AG08395 (cell line): ENCODE data around the gene OR10A3.

Source experiments
- DNase-seq: peaks from one replicate; pipeline ENCODE4 v3.0.0; 2012; ENCODE audit warnings: mixed read lengths, low spot score

Gene OR10A3

DNA sequence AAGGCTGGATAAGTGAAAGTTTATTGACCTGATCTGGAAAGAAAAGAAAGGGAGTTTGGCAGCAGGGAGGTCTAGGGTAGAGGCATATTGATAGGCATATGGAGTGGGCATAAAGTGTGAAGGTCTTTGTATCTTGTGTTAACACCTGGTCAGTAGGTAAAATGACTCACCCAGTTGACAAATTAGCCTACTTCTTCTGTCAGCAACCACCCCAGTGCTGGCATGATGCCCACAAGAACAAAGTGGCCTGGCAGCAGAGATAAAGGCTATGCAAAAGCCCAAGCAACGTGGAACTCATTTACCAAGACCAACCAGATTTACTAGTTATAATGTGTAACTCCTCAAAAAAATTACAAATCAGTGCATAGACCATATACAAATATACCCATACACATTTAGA, 4.9 kb downstream of the OR10A3 start:
- DNase-seq: no peak

DNA sequence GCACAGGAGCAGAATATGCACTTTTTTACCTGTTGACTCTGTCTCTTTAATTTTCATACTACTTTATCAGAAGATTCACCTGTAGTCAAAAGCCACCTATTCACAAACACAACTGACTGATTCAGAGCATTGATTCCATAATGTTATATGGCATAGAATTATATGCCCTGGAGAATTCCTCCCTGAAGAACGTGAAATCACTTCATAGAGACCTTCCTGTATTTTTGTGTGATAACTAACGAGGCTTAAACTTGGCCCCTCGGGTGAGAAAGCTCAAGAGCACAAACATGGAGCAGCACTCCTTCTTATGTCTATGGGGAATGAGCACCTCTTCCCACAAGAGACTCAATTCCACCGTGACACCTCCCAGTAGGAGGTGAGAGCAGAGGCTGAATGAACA, 10.3 kb downstream of the OR10A3 start, which contains the start of gene OR10A6:
TSS of gene OR10A6 (minus strand) at position 101 of the 400 bp plus-strand sequence. CDS start 2,606 bp downstream, outside the sequence.
- DNase-seq: no peak

DNA sequence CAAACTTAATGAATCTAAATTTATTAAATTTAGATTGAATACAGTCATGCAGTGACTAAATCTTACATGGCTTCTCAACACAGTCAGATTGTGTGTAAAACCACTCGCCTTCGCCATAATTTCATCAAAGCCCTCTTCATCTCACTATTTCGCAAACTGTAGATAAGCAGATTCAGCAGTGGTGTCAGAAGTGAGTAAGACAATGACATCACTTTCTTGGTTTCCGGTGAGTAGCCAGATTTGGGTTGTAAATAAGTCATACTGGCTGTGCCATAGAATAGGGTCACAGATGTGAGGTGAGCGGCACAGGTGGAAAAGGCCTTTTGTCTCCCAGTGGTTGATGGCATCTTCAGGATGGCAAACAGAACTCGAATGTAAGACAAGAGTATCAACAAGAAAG, 13.9 kb downstream of the OR10A3 start:
- no peak for DNase-seq

DNA sequence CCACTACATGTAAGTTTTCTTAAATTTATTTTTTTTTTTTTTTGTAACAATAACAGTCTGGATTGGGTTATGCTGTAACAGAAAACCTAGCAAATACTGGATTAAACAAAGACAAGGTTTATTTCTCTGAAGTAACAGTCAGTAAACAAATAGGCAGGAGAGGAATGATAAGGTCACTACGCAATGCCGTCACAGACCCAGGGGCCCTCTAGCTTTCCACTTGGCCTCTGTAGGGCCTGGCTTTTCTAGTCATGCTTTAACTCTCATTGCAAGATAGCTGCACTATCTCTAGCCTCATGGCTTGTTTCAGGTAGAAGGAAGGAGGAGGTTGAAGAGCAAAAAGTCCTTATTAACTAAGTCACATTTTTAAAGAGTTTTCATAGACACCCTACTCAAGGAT, 17.0 kb downstream of the OR10A3 start:
- no peak for DNase-seq

DNA sequence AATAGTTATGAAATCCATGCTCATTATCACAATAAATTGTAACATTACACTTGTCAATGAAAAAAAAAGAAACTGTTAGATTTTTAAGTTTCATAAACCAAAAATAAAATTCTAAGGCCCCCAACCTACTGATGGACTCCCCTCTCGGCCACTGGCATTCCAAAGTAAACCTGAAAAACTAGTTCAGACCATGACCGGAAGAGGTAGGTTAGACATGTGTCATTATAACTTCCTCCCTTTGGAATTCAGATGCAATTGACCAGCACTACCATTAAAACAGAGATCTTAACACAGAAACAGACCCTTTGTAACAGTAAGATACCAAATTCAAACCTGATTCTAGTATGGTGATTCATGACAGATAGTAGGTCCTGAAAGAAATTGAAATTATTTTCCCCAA, 23.4 kb downstream of the OR10A3 start:
- DNase-seq: no peak

DNA sequence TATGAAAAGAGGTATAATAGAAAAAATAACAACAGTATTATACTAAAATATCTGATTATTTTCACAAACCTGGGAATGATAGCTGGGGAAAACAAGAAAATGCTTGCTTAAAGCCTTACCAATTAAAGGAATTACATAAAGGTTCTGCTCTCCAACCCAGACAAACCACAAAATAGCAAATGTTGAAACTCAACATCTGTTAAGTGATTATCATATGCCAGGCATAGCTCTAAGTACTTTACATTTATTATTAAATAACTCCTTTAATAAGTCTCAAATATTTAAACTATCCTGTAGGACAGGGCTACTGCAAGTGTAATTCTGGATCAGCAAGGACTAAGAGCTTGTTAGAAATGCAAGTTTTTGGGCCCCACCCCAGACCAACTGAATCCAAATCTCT, 30.5 kb downstream of the OR10A3 start:
- DNase-seq: no peak

DNA sequence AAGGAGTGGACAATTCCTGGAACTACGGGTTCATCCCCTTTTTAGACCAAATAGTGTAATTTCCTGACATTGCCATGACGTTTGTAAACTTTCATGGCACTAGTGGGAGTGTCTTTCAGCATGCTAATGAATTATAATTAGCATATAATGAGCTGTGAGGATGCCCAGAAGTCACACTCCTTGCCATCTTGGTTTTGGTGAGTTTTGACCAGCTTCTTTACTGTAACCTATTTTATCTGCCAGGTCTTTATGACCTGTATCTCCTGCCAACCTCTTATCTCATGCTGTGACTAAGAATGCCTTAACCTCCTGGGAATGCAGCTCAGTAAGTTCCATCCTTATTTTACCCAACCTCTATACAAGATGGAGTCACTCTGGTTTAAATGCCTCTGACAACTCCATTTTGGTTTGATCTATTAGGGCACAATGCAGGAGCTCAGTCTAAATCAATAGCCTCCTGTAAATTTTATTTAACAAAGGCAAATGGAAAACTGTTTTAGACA, 31.2 kb downstream of the OR10A3 start:
- DNase-seq: no peak

DNA sequence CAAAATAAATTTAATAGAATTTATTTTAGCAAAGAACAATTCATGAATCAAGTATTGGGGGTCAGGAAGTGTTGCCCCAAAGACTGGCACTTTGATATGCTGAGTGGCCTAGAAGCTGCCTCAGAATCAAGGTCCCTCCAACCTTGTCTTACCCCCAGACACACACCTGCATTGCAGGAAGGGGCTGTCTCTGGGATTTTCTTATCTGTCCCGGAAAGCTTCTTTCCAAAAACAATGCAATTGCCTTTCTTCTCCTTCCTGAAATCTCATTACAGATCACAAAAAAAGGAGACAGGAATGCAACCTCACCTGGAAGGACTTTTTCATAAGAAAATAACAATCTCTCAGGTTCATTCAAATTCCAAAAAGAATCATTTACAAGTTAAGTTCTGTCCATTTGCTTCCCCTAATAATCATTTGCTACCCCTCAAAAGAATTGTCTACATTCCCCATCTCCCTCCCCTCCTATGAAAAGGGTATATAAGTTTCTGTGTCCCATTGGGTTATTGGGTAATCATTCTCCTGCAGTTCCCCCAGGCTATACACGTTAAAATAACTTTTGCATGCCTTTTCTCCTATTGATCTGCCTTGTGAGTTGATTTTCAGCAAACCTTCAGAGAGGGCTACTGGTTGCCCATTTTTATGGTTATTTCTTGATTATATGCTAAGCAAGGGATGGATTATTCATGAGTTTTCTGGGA, 31.8 kb downstream of the OR10A3 start:
- DNase-seq: no peak

DNA sequence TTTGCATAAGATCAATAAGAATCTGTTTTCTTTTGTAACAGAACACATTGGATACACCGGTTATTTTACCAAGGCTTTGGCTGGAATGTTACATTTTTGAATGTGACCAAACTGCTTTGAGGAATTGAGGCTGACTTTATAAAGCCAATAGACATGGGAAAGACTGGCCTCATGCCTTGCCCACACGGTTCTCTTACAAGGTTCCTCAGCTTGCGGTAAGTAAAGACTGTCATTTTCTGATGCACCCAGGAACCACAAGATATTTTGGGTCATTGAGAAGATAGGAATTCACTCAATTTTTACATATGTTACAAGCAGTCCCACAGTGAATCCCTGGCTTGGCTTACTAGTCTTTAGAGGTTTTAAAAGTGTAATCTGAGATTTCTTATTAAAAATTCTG, 34.4 kb downstream of the OR10A3 start:
- DNase-seq: no peak

DNA sequence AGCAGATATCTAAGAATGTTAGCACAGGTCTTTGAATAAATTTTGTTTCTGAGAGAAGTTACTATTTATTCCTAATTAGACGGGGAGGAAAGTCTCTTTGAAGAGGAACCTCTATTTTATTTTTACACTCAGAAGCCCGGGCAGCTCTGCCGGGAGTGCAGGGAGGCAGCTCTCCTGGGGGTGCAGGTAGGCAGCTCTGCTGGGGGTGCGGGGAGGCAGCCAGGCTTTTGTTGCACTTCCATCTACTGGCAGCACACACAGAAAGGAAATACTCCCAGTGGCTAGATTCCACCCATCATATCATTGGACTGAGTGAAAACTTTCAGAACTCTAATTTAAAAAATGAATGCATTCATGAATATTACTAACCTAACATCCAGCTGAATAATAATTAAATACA, 35.0 kb downstream of the OR10A3 start:
- DNase-seq: no peak

DNA sequence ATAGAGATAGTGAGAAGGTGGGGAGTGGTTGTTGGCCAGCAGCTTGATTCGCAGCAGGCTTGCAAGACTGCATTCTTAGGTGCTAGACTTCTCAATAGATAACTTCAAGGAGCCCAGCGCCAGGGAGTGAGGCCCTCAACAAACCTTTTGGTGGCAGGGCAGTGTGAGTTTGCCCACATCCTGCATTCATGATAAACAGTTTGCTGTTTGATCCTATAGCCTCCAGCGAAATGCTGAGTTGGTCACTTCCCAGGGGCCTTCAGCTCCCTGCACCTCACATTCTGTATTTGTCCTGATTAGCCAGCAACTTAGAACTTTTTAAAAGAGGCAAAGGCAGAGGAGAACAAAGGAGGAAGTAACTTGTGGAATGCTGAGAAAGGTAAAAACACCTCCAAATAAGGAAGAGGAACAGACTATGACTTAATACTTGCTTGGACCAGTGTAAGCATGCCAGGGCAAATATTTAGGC, 35.5 kb downstream of the OR10A3 start:
- no peak for DNase-seq

DNA sequence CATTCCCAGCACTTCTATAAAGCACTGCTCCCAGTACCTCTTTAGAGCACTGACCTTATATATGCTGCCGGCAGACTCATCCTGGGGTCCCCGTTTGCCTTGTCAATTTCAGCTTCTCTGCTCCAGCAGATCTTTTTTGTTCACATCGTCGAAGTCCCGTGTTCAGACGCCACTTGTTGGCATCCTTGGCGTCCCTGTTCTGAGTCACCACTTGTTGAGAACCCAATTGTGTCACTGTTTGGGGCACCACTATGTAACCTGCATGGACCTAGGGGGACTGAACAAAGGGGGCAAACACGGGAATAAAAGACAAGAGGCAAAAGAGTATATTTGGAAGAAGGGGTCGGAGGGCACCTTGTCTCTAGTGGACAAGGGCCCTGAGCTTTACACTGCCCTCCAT, 36.0 kb downstream of the OR10A3 start:
- no peak for DNase-seq

DNA sequence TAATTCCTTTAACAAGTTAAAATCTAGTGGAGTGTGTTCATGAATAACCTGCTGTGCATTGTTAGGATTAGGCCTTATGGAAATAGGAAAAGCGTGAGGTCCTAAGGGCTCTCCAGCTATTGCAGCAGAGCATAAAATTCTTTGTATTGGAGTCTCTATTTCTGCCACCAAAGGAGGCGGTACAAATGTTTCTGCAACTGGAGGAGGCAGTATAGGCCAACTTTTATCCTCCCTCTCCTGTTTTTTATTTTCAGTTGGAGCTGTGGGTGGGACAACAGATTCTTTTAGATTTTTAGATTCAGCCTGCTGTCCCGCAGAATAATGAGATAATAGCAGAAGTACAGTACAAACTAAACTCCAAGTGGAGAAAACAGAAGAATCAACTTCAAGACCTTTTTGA, 36.6 kb downstream of the OR10A3 start:
- DNase-seq: peak; percentile 38

DNA sequence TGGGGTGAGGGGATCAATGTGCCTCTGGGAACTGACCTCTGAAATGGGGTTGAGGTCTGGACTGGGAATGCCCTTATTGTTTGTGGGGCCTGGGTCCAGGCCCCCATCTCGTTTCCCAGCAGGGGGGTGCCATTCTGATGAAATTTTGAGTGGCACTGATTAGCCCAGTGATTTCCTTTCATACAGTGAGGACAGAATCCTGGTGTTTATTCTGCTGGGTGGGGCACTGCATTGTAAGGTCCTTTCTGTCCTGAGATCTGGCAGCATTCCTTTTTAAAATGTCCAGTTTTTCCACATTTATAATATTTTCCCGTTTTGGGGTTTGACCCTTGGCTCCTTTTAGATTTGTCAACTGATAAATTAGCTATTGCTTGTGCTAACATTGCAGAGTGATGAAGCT, 37.6 kb downstream of the OR10A3 start:
- no peak for DNase-seq

DNA sequence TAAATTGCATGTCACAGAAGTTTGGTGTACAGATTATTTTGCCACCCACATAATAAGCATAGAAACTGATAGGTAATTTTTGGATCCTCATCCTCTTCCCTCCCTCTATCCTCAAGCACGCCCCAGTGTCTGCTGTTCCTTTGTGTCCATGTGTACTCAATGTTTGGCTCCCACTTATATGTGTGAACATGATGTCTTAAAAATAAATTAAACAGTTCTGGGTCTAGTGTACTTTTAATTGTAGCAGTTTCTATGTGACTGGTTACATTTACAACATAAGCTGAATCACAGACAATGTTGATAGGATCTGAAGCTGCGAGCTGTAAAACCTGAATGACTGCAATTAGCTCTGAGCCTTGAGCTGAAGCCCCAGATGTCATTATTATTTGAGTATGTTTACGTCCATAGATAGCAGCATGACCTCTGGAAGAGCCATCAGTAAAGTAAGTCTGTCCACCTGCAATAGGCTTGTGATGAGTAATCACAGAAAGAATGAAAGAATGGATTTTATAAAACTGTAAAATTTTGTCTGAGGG, 40.1 kb downstream of the OR10A3 start:
- DNase-seq: no peak

DNA sequence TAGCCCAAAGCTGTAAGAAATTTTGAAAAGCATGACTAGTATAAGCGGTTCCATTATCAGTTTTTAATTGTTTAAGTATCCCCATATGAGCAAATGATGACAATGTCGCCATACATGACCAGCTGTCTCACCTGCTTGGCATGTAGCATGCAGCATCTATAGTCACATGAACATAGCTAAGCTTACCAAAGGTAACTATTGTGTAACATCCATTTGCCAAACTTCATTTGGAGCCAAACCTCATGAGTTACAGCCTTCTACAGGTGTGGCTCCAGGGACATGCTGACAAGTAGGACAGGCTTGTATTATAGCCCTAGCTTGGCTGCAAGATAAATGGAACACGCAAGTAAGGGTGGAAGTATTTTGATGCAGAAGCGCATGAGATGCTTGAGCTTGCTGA, 40.8 kb downstream of the OR10A3 start:
- no peak for DNase-seq

DNA sequence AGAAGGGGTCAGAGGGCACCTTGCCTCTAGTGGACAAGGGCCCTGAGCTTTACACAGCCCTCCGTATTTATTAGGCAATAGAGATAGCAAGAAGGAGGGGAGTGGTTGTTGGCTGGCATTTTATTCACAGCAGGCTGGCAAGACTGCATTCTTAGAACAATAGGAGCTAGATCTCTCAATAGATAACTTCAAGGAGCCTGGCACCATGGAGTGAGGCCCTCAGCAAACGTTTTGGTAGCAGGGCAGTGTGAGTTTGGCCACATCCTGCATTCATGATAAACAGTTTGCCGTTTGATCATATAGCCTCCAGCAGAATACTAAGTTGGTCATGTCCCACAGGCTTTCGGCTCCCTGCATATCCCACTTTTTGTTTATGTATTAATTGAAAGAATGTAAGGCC, 42.1 kb downstream of the OR10A3 start:
- no peak for DNase-seq

DNA sequence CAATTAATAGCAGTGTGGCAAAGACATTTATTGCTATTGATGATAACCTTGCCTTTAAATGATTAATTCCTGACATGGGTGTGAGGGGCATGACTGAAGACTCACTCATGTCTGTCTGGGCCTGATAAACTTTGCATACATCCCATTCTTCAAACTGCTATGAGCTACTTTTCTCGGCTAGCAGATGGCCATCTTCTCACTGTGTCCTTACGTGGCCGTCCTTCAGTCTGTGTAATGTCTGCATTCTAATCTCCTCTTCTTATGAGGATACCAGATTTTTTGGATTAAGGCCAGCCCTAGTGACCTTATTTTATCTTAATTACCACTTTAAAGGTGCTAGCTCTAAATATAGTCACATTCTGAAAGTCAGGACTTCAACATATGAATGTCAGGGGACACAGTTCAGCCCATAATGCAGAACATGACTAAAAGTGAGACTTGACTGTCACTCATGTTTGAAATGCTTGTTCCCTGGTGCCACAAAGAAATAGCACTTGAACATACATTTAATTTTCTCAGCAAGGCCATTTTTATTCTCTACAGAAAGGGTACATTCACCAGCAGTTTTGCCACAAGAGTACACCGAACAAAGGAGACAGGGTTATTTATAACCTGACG, 42.7 kb downstream of the OR10A3 start:
- DNase-seq: no peak

DNA sequence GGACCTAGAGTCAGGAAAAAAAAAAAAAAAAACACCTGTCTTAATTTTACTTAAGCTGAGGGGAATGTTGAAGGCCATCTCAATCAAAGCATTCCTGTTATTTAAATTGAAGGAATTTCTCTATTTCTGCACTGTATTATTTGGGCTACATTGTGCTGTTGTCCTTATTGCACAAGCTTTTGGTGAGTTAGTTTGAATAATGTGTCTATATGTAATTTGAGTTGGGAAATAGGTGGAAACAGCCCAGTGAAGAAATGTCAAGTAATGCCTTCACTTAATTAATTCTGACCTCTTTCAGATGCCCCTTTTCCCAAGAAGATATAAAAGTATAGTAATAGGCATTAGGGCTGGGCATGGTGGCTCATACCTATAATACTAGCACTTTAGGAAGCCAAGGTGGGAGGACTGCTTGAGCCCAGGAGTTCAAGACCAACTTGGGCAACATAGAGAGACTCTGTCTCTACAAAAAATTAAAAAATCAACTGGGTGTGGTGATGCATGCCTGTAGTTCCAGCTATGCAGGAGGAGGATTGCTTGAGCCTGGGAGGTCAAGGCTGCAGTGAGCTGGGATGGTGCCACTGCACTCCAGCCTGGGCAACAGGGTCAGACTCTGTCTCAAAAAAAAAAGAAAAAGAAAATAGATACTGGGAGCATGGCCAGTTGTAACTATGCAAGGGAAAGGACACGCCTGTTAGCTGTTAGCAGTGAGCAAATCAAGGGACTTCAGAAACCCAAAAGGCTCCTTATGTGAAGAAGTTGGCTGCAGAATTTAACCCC, 45.3 kb downstream of the OR10A3 start:
- DNase-seq: no peak

DNA sequence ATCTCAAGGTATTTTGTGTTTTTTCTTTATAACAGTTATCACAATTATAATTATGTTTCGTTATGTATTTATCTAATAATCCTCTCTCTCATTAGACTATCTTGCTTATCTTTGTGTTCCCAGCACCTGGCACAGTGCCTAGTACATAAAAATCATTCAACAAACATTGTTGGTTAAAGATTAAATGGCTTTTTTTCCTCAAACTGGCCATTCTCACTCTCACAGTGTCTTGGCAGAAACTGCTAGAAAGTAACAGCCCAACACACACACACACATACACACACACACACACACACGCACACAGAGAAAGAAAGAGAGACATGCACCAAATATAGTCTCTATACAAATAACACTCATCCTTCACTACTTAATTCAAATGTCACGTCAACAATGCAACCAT, 47.3 kb downstream of the OR10A3 start:
- DNase-seq: no peak

DNA sequence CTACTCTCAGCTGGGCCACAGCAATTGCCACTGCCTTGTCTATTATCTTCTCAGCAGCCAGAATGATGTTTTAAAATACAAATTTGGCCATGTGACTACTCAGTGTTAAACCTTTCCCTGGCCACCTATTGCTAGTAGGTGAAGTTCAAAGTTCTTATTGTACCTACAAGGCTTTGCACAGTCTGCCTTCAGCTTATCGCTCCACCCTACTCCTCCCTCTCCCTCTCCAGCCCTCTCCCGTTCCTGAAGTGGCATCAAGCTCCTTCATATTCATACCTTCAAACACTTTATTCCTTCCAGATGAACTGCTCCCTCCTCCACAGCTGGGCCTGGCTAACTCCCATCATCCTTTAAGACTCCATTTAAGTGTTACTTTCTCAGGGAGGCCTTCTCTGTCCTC, 47.7 kb downstream of the OR10A3 start:
- no peak for DNase-seq

DNA sequence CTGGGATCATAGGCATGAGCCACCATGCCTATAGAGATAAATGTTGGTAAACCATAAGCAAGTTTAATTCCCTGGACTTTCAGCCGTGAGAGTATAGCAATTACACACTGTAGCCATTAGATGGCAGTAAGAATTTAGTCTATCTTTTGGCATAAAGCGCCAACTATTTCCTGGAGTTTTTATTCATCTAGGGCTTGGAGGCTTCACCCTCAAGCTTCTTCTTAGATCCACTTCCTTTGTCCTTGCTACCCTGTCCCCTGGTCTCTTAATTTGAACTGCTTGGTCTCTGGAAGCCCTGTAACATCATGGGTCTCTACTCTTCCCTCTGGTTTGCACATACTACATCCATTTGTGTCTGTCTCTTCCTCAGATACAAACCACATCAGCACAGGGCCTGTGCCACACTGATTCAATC, 48.7 kb downstream of the OR10A3 start:
- DNase-seq: peak; percentile 75
